Osteocyte (in vitro differentiated cells): ENCODE results near the gene CRB3. TPM values are rescaled to one million over a fixed set of nuclear protein-coding genes. Genes with fewer than 3 reads are reported as not detected.

ENCODE experiments used
- DNase-seq: peaks from one replicate; pipeline ENCODE4 v3.0.0; 2021; ENCODE audit warnings: mixed read lengths; ENCODE audit not compliant: unreplicated experiment; ENCODE audit errors: extremely low spot score
- H3K27ac Mint-ChIP-seq: one replicate; pipeline ENCODE4 v1.8.0; 2021; ENCODE audit warnings: mild to moderate bottlenecking, mixed read lengths; ENCODE audit not compliant: unreplicated experiment
- H3K27me3 Mint-ChIP-seq: one replicate; pipeline ENCODE4 v1.8.0; 2021; ENCODE audit warnings: mixed read lengths; ENCODE audit not compliant: unreplicated experiment
- H3K36me3 Mint-ChIP-seq: one replicate; pipeline ENCODE4 v1.8.0; 2021; ENCODE audit warnings: mixed read lengths; ENCODE audit not compliant: unreplicated experiment
- H3K4me1 Mint-ChIP-seq: one replicate; pipeline ENCODE4 v1.8.0; 2021; ENCODE audit warnings: mixed read lengths; ENCODE audit not compliant: unreplicated experiment
- H3K4me3 Mint-ChIP-seq: one replicate; pipeline ENCODE4 v1.8.0; 2021; ENCODE audit warnings: mild to moderate bottlenecking, moderate library complexity, mixed read lengths; ENCODE audit not compliant: unreplicated experiment
- H3K9me3 Mint-ChIP-seq: one replicate; pipeline ENCODE4 v1.8.0; 2021; ENCODE audit warnings: mixed read lengths; ENCODE audit not compliant: unreplicated experiment
- total RNA-seq: library from RNA; stranded (reverse); gene quantifications from 2 replicates; pipeline ENCODE4 v1.2.1, GENCODE V29; 2021
- TF ChIP-seq, protein P1 (sequence below): fragments of 200-600 bp; sonication (generic); IDR thresholded peaks from 2 replicates; pipeline ENCODE4 v1.5.0; 2021; ENCODE audit warnings: antibody characterized with exemption, mild to moderate bottlenecking, moderate library complexity

CRB3 gene
- total RNA-seq, 1 donor from 2014 or later = not detected

GRCh38 chr19:6429419-6430221, 34.5 kb upstream of the CRB3 start:
- Mint-ChIP-seq H3K4me3 (no peak overlapping the region), H3K9me3 (no peaks in the 10 kb centered on the region), H3K36me3 (no peaks in the 10 kb centered on the region), H3K27me3 (peaks cover 10% of the 10 kb centered on the region), H3K4me1 (peaks cover 6% of the 10 kb centered on the region), H3K27ac (no peak overlapping the region)
- DNase-seq = no peak
- TF ChIP-seq, protein P1, sequence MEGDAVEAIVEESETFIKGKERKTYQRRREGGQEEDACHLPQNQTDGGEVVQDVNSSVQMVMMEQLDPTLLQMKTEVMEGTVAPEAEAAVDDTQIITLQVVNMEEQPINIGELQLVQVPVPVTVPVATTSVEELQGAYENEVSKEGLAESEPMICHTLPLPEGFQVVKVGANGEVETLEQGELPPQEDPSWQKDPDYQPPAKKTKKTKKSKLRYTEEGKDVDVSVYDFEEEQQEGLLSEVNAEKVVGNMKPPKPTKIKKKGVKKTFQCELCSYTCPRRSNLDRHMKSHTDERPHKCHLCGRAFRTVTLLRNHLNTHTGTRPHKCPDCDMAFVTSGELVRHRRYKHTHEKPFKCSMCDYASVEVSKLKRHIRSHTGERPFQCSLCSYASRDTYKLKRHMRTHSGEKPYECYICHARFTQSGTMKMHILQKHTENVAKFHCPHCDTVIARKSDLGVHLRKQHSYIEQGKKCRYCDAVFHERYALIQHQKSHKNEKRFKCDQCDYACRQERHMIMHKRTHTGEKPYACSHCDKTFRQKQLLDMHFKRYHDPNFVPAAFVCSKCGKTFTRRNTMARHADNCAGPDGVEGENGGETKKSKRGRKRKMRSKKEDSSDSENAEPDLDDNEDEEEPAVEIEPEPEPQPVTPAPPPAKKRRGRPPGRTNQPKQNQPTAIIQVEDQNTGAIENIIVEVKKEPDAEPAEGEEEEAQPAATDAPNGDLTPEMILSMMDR = no peak

- TF ChIP-seq, protein P1 = no peak
- no peak for DNase-seq
- Mint-ChIP-seq H3K36me3 (no peaks in the 10 kb centered on the region), H3K9me3 (no peaks in the 10 kb centered on the region), H3K4me1 (no peaks in the 10 kb centered on the region), H3K27ac (no peak overlapping the region), H3K4me3 (no peak overlapping the region), H3K27me3 (peaks cover 10% of the 10 kb centered on the region)
These were observed 32.2 kb upstream of the CRB3 start for GRCh38 chr19:6431891-6432290.

- TF ChIP-seq, protein P1 = no peak
- H3K4me3 Mint-ChIP-seq = no peak overlapping the region
- no peaks in the 10 kb centered on the region for H3K36me3 Mint-ChIP-seq
- peaks cover 10% of the 10 kb centered on the region for H3K27me3 Mint-ChIP-seq
- no peak overlapping the region for H3K27ac Mint-ChIP-seq
- H3K9me3 Mint-ChIP-seq = no peaks in the 10 kb centered on the region
- DNase-seq = no peak
- H3K4me1 Mint-ChIP-seq = no peaks in the 10 kb centered on the region
These were observed 30.9 kb upstream of the CRB3 start for GRCh38 chr19:6433165-6433564.

DNA sequence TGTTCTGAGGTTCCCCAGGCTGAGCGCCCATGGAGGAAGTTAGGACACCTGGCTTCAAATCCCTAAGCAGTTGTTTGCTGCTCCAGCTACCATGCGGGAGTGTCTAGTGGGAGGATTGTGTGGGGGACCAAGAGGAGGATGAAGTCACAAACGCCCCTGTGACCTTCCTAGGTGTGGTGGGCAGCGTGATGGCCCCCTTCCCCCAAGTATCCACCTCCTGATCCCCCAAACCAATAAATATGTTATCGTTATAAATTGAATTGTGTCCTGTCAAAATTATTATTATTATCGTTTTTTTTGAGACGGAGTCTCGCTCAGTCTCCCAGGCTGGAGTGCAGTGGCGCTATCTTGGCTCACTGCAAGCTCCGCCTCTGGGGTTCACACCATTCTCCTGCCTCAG, 30.4 kb upstream of the CRB3 start, which contains the start of gene SLC25A41:
Gene SLC25A41 (minus strand): TSS at position 101 of the 400 bp plus-strand sequence. CDS start 70 bp downstream, at position 31.
- no peaks in the 10 kb centered on the region for H3K9me3 Mint-ChIP-seq
- H3K4me1 Mint-ChIP-seq = no peaks in the 10 kb centered on the region
- H3K36me3 Mint-ChIP-seq = no peaks in the 10 kb centered on the region
- no peak within 1 kb of the TSS for H3K4me3 Mint-ChIP-seq
- DNase-seq = no peak
- H3K27me3 Mint-ChIP-seq = peaks cover 10% of the 10 kb centered on the region
- no peak within 1 kb of the TSS for H3K27ac Mint-ChIP-seq
- TF ChIP-seq, protein P1 = no peak

DNA sequence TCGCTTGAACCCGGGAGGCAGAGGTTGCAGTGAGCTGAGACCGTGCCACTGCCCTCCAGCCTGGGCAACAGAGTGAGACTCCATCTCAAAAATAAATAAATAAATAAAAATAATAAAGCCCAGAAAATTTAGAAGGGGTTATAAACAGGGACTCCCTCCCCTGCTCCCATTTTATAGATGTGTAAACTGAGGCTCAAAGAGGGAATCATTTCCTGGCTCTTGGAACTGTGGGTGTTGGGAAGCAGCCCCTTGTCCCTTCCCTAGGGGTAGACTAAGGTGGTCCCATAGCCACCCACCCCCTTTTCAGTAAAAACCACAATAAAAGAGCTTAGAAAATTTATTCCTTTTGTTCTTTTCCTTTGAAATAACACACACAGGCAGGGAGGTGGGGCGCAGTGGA, 24.3 kb upstream of the CRB3 start:
- no peaks in the 10 kb centered on the region for H3K27me3 Mint-ChIP-seq
- DNase-seq = no peak
- H3K9me3 Mint-ChIP-seq = no peaks in the 10 kb centered on the region
- no peak overlapping the region for H3K27ac Mint-ChIP-seq
- no peak overlapping the region for H3K4me3 Mint-ChIP-seq
- H3K4me1 Mint-ChIP-seq = no peaks in the 10 kb centered on the region
- H3K36me3 Mint-ChIP-seq = peaks cover 3% of the 10 kb centered on the region
- TF ChIP-seq, protein P1 = no peak
